Measurements from ENCODE around the gene AKAP3. TPM values are rescaled to one million over a fixed set of nuclear protein-coding genes. Genes with fewer than 3 reads are reported as not detected.

The AKAP3 gene
- total RNA-seq (2014; rRNA removed; shearing (Covaris generic)) (1.9 and 3.2 TPM in 2 replicates), polyA plus RNA-seq (2016; fragmentation: Nextera tagmentation; extraction: Ambion mirVana) (1.3 and 1.4 TPM in 2 replicates)
- long read RNA-seq, result 0 reads

GRCh38 chr12:4648501-4649357, at the start of gene AKAP3, which contains the start of gene NDUFA9:
Gene AKAP3 (minus strand): TSS chr12:4649051. CDS start chr12:4638196, 10,855 bp downstream.
Gene NDUFA9 (plus strand): TSS chr12:4649114. CDS start chr12:4649127, 13 bp downstream.
- H3K4me1 ChIP-seq (ENCODE audit: insufficient read depth), result peaks cover 17% of the 10 kb centered on the region
- H3K9me2 ChIP-seq (ENCODE audit: insufficient read depth), result no peaks in the 10 kb centered on the region
- Mint-ChIP-seq H3K4me1 (peaks cover 11% of the 10 kb centered on the region; the same call in 2 of the 3 replicates), H3K36me3 (ENCODE audit: low read depth) (no peaks in the 10 kb centered on the region), H3K4me3 (peak within 1 kb of the TSS; percentile 93), H3K27ac (peak within 1 kb of the TSS; percentile 98), H3K9me3 (no peaks in the 10 kb centered on the region), H3K27me3 (ENCODE audit: insufficient read depth, low read depth, poor library complexity) (peaks cover 6% of the 10 kb centered on the region)
- DNase-seq (ENCODE audit: low spot score), result peak; percentile 92
- H3K79me2 ChIP-seq (replicated peaks; ENCODE audit: insufficient read depth), result peaks cover 53% of the 10 kb centered on the region
- H3K27me3 ChIP-seq (ENCODE audit: insufficient read depth), result no peaks in the 10 kb centered on the region
- H4K20me1 ChIP-seq (replicated peaks; ENCODE audit: insufficient read depth), result no peaks in the 10 kb centered on the region; the same call in 1 of the 2 replicates
- H3K27ac ChIP-seq (ENCODE audit: low read depth), result peak within 1 kb of the TSS; percentile 94
- TF ChIP-seq STAT1 (IDR thresholded peaks at IDR 0.05; ENCODE audit: unreplicated experiment) (no peak), ETS1 (IDR thresholded peaks at IDR 0.05) (peak; percentile 66), POLR2AphosphoS5 (IDR thresholded peaks at IDR 0.05; ENCODE audit: low read depth) (peak; percentile 79)
- ATAC-seq, result peak; percentile 95
- H3K4me3 ChIP-seq, result peak within 1 kb of the TSS; percentile 79
- H3K4me2 ChIP-seq, result peak within 1 kb of the TSS; percentile 80
- no peaks in the 10 kb centered on the region for H3K36me3 ChIP-seq (ENCODE audit: insufficient read depth)
- peak within 1 kb of the TSS; percentile 91 for H2AFZ ChIP-seq
- no peaks in the 10 kb centered on the region for H3F3A ChIP-seq (replicated peaks; ENCODE audit: low read depth)

- no peaks in the 10 kb centered on the region for H3K9me3 Mint-ChIP-seq
- Histone ChIP-seq H3K4me2 (no peak overlapping the region), H3K4me1 (ENCODE audit: insufficient read depth) (no peaks in the 10 kb centered on the region), H3K27ac (ENCODE audit: low read depth) (no peak overlapping the region), H3K27me3 (ENCODE audit: insufficient read depth) (no peaks in the 10 kb centered on the region), H2AFZ (no peak overlapping the region), H3K4me3 (no peak overlapping the region), H3F3A (replicated peaks; ENCODE audit: low read depth) (no peaks in the 10 kb centered on the region), H3K9me2 (ENCODE audit: insufficient read depth) (peaks cover 5% of the 10 kb centered on the region; the same call in 1 of the 2 replicates), H3K36me3 (ENCODE audit: insufficient read depth) (peaks cover 11% of the 10 kb centered on the region), H4K20me1 (replicated peaks; ENCODE audit: insufficient read depth) (no peaks in the 10 kb centered on the region; the same call in 1 of the 2 replicates), H3K79me2 (replicated peaks; ENCODE audit: insufficient read depth) (no peaks in the 10 kb centered on the region)
- peaks cover 3% of the 10 kb centered on the region for H3K27me3 Mint-ChIP-seq (ENCODE audit: insufficient read depth, low read depth, poor library complexity)
- ATAC-seq (no peak), DNase-seq (ENCODE audit: low spot score) (no peak)
- H3K27ac Mint-ChIP-seq, result no peak overlapping the region
- peaks cover 54% of the 10 kb centered on the region for H3K36me3 Mint-ChIP-seq (ENCODE audit: low read depth)
- H3K4me1 Mint-ChIP-seq, result no peaks in the 10 kb centered on the region
- no peak overlapping the region for H3K4me3 Mint-ChIP-seq
- no peak for TF ChIP-seq POLR2AphosphoS5 (IDR thresholded peaks at IDR 0.05; ENCODE audit: low read depth)
- TF ChIP-seq ZNF331 (CRISPR knock-in tag; IDR thresholded peaks at IDR 0.05; ENCODE audit: low read depth), result no peak
- no peak for TF ChIP-seq ZNF114 (CRISPR knock-in tag; IDR thresholded peaks at IDR 0.05)
- no peak for TF ChIP-seq CREB1 (CRISPR knock-in tag; IDR thresholded peaks at IDR 0.05; ENCODE audit: low read depth)
- no peak for TF ChIP-seq ZNF462 (CRISPR knock-in tag; IDR thresholded peaks at IDR 0.05)
- TF ChIP-seq EZH2 (IDR thresholded peaks at IDR 0.05; ENCODE audit: low read depth, unreplicated experiment), result no peak
- no peak for TF ChIP-seq ETS1 (IDR thresholded peaks at IDR 0.05)
- TF ChIP-seq STAT1 (IDR thresholded peaks at IDR 0.05; ENCODE audit: unreplicated experiment), result no peak
These were observed 41.9 kb upstream of the AKAP3 start for GRCh38 chr12:4690760-4691159.
